Fibroblast of skin of back (primary cell): ENCODE results near the gene ALAD.
A peak's percentile ranks its signal among the peaks of the same experiment; 100 is the strongest.

Source experiments
- DNase-seq: peaks from one replicate; pipeline ENCODE4 v3.0.0-alpha.2; 2013

The ALAD gene

DNA sequence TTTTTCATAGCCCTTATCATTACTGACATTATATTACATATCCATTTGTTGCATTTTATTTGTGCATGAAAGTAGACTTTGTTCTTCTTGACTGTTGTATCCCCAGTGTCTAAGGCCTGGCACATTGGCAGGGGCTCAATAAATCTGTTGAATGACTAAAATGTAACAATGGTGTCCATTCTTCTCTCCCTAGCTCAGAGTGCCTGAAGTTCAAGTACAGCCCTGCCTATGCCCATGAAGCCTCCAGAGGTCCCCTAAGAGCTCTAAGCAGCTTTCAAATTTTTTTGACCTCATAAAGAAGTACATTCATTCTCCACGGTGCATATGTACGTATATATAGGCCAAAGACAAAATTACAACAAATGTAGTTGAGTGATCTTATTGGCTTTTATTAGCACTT lies 55.9 kb downstream of the ALAD start:
- DNase-seq, result no peak

DNA sequence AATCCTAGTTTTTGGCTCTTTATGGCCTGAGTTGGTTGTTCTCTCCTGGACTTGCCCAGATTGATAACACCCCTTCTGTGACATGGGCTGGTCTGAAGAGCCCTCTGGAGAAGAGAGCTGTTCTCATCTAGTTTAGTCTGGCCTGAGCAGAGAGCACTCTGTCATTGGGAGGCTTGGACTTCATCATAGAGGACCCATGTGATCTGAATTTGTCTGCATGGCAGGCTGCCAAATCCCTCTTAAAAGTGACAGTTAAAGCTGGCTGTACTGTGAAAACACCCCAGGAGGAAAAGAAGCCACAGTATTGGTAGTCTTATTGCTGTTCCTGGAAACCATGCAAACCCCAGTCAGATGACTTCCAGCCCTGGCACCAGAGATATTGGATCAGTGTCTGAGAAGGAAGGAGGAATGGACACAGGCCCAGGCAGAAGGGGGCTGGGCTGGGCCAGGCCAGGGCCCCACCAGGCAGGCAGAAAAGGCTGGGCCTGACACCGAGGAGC lies 57.3 kb downstream of the ALAD start:
- DNase-seq, result peak; percentile 57

DNA sequence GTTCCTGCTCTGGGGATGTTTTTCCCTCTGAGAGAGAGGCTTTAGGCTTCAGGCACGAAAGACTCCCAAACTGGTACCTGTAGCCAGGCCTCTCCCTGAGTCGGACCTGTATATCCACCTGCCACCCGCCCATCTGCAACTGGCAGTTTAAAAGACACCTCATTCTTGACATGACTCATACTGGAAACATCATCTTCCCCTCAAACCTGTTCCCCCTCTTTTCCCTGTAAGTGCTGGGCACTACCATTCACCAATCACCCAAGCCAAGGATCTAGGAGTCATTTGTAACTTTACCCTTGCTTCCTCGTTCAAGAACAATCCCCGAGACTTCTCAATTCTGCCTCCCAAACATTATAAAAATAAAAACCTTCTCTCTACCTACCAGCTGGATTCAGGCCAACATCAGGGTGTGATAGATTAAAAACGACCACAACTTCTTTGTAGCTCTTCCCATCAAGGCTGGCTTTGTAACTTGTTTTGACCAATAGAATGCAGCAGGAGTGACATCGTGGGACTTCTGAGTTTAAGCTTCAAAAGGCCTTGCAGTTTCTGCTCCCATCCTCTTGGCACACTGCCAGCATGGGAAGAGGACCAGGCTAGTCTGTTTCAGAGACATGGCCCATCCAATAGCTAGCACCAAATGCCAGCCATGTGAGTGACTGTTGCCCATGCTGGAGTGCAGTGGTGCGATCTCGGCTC lies 59.2 kb downstream of the ALAD start:
- no peak for DNase-seq

DNA sequence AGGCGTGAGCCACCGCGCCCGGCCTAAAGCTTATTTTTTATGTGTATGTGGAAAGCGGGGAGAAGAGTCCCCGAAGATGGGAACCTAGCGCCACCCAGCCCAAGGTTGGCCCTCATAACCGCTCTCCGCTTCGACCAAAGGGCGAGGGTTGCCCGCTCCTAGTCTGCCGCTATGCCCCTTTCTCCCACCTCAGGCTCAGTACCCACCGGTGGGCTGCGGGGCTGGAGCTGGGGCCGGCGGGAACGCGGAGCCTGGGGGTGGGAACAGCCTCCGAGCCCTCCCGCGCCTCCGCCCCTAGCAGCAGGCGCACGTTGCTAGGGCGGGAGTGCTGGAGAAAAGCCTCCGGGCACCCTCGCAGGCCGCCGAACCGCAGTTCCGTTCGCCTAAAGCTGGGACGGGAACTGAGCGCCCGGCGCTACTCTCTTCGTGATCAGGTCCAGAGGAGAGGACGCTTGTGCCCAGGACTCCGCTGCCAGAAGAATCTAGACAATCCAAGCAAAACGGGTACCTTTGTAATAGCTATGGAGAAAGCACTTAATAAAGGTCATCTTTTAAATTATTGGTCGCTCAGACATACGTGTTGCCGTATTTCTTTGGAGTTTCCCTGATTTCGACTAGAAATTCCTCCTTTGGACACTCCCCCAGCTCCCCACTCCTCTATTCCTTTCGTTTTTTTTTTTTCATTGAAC lies 60.9 kb downstream of the ALAD start, which contains the start of gene WDR31:
Gene WDR31, minus strand, starts transcription at position 265 of the 689 bp plus-strand sequence. CDS start 8,253 bp downstream, outside the sequence.
- peak; percentile 88 for DNase-seq

DNA sequence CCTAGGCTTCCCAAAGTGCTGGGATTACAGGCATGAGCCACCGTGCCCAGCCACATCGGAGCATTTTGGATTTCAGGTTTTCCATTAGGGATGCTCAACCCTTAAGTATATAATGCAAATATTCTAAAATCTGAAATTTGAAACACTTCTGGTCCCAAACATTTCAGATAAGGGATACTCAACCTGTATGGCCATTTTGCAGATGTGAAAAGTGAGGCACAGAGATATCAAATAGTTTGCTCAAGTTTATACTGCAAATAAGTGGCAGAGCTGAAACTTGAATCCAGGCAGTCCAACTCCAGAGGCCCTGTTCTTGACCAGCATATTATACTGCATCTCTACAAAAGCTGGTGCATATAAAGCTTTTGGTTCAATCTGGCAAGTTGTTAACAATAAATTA lies 63.4 kb downstream of the ALAD start:
- no peak for DNase-seq
